T47D (cell line): ENCODE results near the gene CRACDL.

Source experiments
- DNase-seq, 2 experiments: peaks; one replicate each; pipeline versions ENCODE4 v3.0.0 to v3.0.0-alpha.2; 2011 to 2012; ENCODE audit warnings: low read depth in 1 of 2, low spot score in 1 of 2
- JUND ChIP-seq: IDR thresholded peaks from 2 replicates; pipeline ENCODE4 v1.6.1; 2012; ENCODE audit warnings: low read depth
- in situ Hi-C: cut with HindIII; loops from 2 replicates; pipeline ENCODE4 v1.10.0; 2016; ENCODE audit warnings: low sequenced_read_pairs, low pct_unique_long_range_greater_than_20kb

The CRACDL gene

GRCh38 chr2:98800330-98801064 lies 135.5 kb downstream of the CRACDL start:
- in situ Hi-C loops: no loop called here
- no peak for DNase-seq
- TF ChIP-seq JUND: no peak

- no peak for DNase-seq
- in situ Hi-C loops: no loop called here
- no peak for TF ChIP-seq JUND
Observed at GRCh38 chr2:98799375-98800329, 136.4 kb downstream of the CRACDL start.

GRCh38 chr2:98796775-98797544 lies 139.1 kb downstream of the CRACDL start:
- no peak for TF ChIP-seq JUND
- no peak for DNase-seq
- in situ Hi-C loops: no loop called here

GRCh38 chr2:98795891-98796676 lies 139.9 kb downstream of the CRACDL start:
- in situ Hi-C loops: no loop called here
- TF ChIP-seq JUND: no peak
- DNase-seq: no peak

- in situ Hi-C loops: no loop called here
- TF ChIP-seq JUND: no peak
- peak in 1 of 2 experiments; percentile 53 for DNase-seq
Observed at GRCh38 chr2:98793897-98794830, 141.9 kb downstream of the CRACDL start.

GRCh38 chr2:98793275-98793674 lies 142.8 kb downstream of the CRACDL start:
- peak in 1 of 2 experiments; percentile 38 for DNase-seq
- in situ Hi-C loops: no loop called here
- TF ChIP-seq JUND: peak; percentile 31; the same call in 1 of the 2 replicates

GRCh38 chr2:98790221-98790620 lies 145.8 kb downstream of the CRACDL start:
- in situ Hi-C loops: no loop called here
- DNase-seq: no peak
- TF ChIP-seq JUND: no peak

GRCh38 chr2:98787700-98788099 lies 148.3 kb downstream of the CRACDL start:
- TF ChIP-seq JUND: no peak
- in situ Hi-C loops: no loop called here

GRCh38 chr2:98786179-98786578 lies 149.8 kb downstream of the CRACDL start:
- no peak for TF ChIP-seq JUND
- DNase-seq: no peak
- in situ Hi-C loops: no loop called here

More at GRCh38 chr2:98787700-98788099, 148.3 kb downstream of the CRACDL start:
- DNase-seq: no peak

- no peak for TF ChIP-seq JUND
- in situ Hi-C loops: no loop called here
- DNase-seq: no peak
Observed at GRCh38 chr2:98782570-98782969, 153.5 kb downstream of the CRACDL start.

- in situ Hi-C loops: no loop called here
- TF ChIP-seq JUND: no peak
Observed at GRCh38 chr2:98781822-98782221, 154.2 kb downstream of the CRACDL start.

More at GRCh38 chr2:98781822-98782221, 154.2 kb downstream of the CRACDL start:
- DNase-seq: no peak
